HG02571 (cell line): ENCODE results near the gene KRTAP4-16.
"Not testable (repeated sequence)": the region's sequence is repeated elsewhere in the genome, so short reads cannot be mapped to it uniquely, and the experiment has no call there.

ENCODE experiments used
- ATAC-seq: cut with Tn5 transposase; IDR thresholded peaks from one replicate; pipeline ENCODE4 v1.9.1; 2021; ENCODE audit warnings: mild to moderate bottlenecking, moderate library complexity; ENCODE audit not compliant: unreplicated experiment

KRTAP4-16 gene

DNA sequence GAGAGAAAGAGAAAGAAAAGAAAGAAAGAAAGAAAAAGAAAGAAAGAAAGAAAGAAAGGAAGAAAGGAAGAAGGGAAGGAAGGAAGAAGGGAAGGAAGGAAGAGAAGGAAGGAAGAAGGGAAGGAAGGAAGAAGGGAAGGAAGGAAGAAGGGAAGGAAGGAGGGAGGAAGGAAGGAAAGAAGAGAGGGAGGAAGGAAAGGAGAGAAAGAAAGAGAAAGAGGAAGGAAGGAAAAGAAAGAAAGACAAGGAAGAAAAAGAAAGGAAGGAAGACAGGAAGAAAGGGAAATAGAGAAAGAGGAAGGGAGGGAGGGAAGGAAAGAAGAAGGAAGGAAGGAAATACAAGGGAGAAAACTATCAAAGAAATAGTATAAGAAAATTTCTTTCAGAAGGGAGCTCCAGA is 25.2 kb downstream of the KRTAP4-16 start:
- no peak for ATAC-seq

GRCh38 chr17:41073676-41074075 is 28.3 kb downstream of the KRTAP4-16 start:
- no peak for ATAC-seq

DNA sequence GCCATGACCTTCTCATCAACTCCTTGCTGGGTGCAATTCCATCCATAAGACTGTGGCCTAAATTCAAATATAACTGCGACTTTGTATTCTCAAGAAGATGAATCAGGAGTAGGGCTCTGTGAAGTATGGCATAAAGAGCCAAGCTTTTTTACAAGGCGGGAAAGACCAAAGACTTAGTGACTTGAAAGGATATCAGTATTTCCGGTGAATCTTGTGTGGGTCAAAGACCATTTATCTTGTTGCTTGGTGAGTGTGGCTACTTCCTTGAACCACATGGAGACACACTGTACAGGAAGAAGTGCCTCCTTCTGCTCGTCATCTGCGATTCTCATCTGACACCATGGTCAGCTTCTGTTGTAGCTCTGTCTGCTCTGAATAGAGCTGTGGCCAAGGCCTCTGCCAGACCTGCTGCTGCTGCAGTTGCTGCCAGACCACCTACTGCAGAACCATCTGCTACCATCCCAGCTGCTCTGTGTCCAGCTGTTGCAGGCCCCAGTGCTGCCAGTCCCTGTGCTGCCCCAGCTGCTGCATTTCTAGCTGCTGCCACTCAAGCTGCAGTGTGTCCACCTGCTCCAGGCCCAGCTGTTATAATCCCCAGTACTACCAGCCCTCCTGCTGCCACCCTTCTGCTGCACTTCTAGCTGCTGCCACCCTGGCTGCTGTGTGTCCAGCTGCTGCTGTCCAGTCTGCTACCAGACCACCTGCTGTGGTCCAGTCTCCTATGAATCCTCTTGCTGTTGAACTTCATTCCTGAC is 30.2 kb downstream of the KRTAP4-16 start:
- no peak for ATAC-seq

GRCh38 chr17:41069031-41069430 is 33.0 kb downstream of the KRTAP4-16 start:
- ATAC-seq, result no peak

GRCh38 chr17:41067281-41067680 is 34.7 kb downstream of the KRTAP4-16 start:
- no peak for ATAC-seq

- no peak for ATAC-seq
Measured at GRCh38 chr17:41065829-41066624, 36.0 kb downstream of the KRTAP4-16 start, which contains the start of gene KRTAP2-4. Gene KRTAP2-4 (minus strand): TSS chr17:41065879. CDS start chr17:41065845, 34 bp downstream.

GRCh38 chr17:41065016-41065689 is 36.9 kb downstream of the KRTAP4-16 start:
- ATAC-seq, result not testable (repeated sequence)

DNA sequence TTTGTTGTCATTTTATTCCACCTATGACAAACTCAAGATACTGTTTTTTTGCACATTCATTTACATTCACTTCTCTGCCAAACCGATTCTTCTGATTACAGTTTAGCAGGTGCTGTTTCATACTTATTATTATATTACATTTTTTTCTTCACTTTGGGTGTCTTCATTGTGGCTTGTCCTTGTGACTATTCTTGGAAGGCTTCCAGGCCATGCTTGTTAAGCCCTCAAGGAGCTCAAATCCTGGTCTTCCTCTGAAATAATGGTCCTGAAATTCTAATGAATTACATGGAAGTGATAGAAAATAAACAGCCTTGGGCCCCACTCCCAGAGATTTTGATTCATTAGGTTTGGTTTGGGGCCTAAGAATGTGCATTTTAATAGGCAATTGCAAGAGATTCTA is 37.7 kb downstream of the KRTAP4-16 start:
- no peak for ATAC-seq

DNA sequence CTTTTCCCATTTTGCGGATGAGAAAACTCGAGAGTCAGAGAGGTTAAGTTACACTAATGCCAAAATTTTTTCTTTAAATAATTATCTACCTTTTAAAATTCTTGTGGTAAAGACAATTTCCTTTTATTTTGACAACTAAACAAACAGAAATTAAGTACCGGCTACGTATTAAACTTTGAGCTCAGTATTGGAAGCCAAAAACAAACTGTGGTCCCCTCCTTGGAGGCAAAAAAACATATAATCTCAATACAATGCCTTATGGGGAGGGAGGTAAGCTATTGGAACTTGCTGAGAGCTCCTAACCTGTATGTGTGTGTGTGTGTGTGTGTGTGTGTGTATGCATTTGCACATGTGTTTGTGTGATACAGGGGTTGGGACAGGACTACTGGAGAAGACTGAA is 38.6 kb downstream of the KRTAP4-16 start:
- no peak for ATAC-seq

GRCh38 chr17:41061964-41062363 is 40.0 kb downstream of the KRTAP4-16 start:
- ATAC-seq, result no peak

GRCh38 chr17:41060052-41060604 is 41.9 kb downstream of the KRTAP4-16 start, which contains the start of gene KRTAP2-3:
Gene KRTAP2-3 (minus strand): TSS chr17:41060114. CDS start chr17:41060050, 64 bp downstream.
- no peak for ATAC-seq

- not testable (repeated sequence) for ATAC-seq
Measured at GRCh38 chr17:41059276-41060051, 42.5 kb downstream of the KRTAP4-16 start.

- ATAC-seq, result no peak
Measured at GRCh38 chr17:41058741-41059140, 43.3 kb downstream of the KRTAP4-16 start.

GRCh38 chr17:41057547-41057946 is 44.5 kb downstream of the KRTAP4-16 start:
- ATAC-seq, result no peak

- not testable (repeated sequence) for ATAC-seq
Measured at GRCh38 chr17:41055130-41055529, 46.9 kb downstream of the KRTAP4-16 start, which contains the start of gene KRTAP2-2. Gene KRTAP2-2 (minus strand): TSS chr17:41055230. CDS start chr17:41055211, 19 bp downstream.

- not testable (repeated sequence) for ATAC-seq
Measured at GRCh38 chr17:41054556-41054955, 47.5 kb downstream of the KRTAP4-16 start.

DNA sequence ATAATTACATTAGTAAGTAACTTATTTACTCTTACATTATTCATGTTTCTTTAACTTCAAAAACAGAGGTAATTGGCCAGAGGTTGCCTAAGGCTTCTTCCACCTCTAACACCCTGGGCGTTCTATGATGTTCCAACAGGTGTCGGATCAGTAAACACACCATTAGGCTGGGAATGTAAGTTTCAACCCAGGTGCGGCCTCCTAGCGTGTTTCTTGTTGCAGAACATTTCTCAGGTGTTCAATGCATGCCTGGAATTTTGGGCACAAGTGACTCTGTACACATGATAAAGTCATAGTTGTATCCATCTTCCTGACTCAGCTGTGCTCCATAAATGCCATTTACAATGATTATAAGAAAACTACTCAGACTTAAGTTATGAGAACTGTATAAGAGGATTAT is 48.0 kb downstream of the KRTAP4-16 start:
- ATAC-seq, result no peak

GRCh38 chr17:41052566-41052965 is 49.4 kb downstream of the KRTAP4-16 start:
- ATAC-seq, result no peak
